Neural progenitor cell (in vitro differentiated cells): ENCODE data around the gene TFCP2. TPM values are rescaled to one million over a fixed set of nuclear protein-coding genes. Genes with fewer than 3 reads are reported as not detected.
A peak's percentile ranks its signal among the peaks of the same experiment; 100 is the strongest.

Experiments used
- DNase-seq: peaks from one replicate; pipeline ENCODE4 v3.0.0-alpha.2; 2016; ENCODE audit warnings: low spot score
- H2AFZ ChIP-seq: fragments of 200-600 bp; sonication (generic); replicated peaks from 2 replicates; pipeline ENCODE4 v1.6.1; 2016; ENCODE audit warnings: antibody characterized with exemption
- H3F3A ChIP-seq: fragments of 200-600 bp; sonication (generic); 2 replicates; pipeline ENCODE4 v1.6.1; 2016; ENCODE audit warnings: antibody characterized with exemption, low read depth
- H3K27ac ChIP-seq: fragments of 200-600 bp; sonication (generic); 2 replicates; pipeline ENCODE4 v1.5.1; 2016; ENCODE audit warnings: mild to moderate bottlenecking
- H3K27me3 ChIP-seq: fragments of 200-600 bp; sonication (generic); 2 replicates; pipeline ENCODE4 v1.6.1; 2016; ENCODE audit warnings: mild to moderate bottlenecking, moderate library complexity
- H3K36me3 ChIP-seq: fragments of 200-600 bp; sonication (generic); 2 replicates; pipeline ENCODE4 v1.5.1; 2016
- H3K4me1 ChIP-seq: fragments of 200-600 bp; sonication (generic); 2 replicates; pipeline ENCODE4 v1.6.1; 2016; ENCODE audit warnings: mixed run types
- H3K4me2 ChIP-seq: fragments of 200-600 bp; sonication (generic); 2 replicates; pipeline ENCODE4 v1.6.1; 2016
- H3K4me3 ChIP-seq: fragments of 200-600 bp; sonication (generic); 2 replicates; pipeline ENCODE4 v1.5.1; 2016
- H3K79me2 ChIP-seq: fragments of 200-600 bp; sonication (generic); 2 replicates; pipeline ENCODE4 v1.6.1; 2016; ENCODE audit warnings: low read depth
- H3K9ac ChIP-seq: fragments of 200-600 bp; sonication (generic); 2 replicates; pipeline ENCODE4 v1.6.1; 2016
- H3K9me3 ChIP-seq: fragments of 200-600 bp; sonication (generic); 2 replicates; pipeline ENCODE4 v1.5.1; 2016; ENCODE audit warnings: low read depth
- H4K20me1 ChIP-seq: fragments of 200-600 bp; sonication (generic); 2 replicates; pipeline ENCODE4 v1.6.1; 2016; ENCODE audit warnings: low read depth
- H3K27ac Mint-ChIP-seq: 3 replicates; pipeline ENCODE4 v1.8.0; 2021; ENCODE audit warnings: mixed read lengths
- H3K27me3 Mint-ChIP-seq: 2 replicates; pipeline ENCODE4 v1.8.0; 2022; ENCODE audit warnings: low read depth, mild to moderate bottlenecking, inconsistent platforms, moderate library complexity, mixed read lengths; ENCODE audit not compliant: insufficient read depth
- H3K36me3 Mint-ChIP-seq: 3 replicates; pipeline ENCODE4 v1.8.0; 2021; ENCODE audit warnings: mixed read lengths
- H3K4me1 Mint-ChIP-seq: 3 replicates; pipeline ENCODE4 v1.8.0; 2021; ENCODE audit warnings: mixed read lengths
- H3K4me3 Mint-ChIP-seq: 3 replicates; pipeline ENCODE4 v1.8.0; 2021; ENCODE audit warnings: mild to moderate bottlenecking, moderate library complexity, mixed read lengths
- H3K9me3 Mint-ChIP-seq: 3 replicates; pipeline ENCODE4 v1.8.0; 2020; ENCODE audit warnings: mixed read lengths
- EZH2 ChIP-seq: fragments of 200-600 bp; sonication (generic); IDR thresholded peaks from 2 replicates; pipeline ENCODE4 v1.6.1; 2017; ENCODE audit warnings: antibody characterized with exemption, mild to moderate bottlenecking, moderate library complexity
- EZH2phosphoT487 ChIP-seq: fragments of 200-600 bp; sonication (generic); IDR thresholded peaks from 2 replicates; pipeline ENCODE4 v1.6.1; 2017; ENCODE audit warnings: antibody characterized with exemption
- small RNA-seq: library from RNA; depleted of rRNA; stranded (forward); fragments of <200 nt; gene quantifications from one replicate; pipeline ENCODE3, GENCODE V24; 2015
- total RNA-seq: library from RNA; depleted of rRNA; stranded (reverse); fragments of >200 nt; gene quantifications from 2 replicates; pipeline ENCODE4 v1.2.3, GENCODE V29; 2015; ENCODE audit warnings: low replicate concordance
- TF ChIP-seq, protein P1 (sequence below): fragments of 200-600 bp; sonication (generic); IDR thresholded peaks from 2 replicates; pipeline ENCODE4 v1.5.1; 2017; ENCODE audit warnings: antibody characterized with exemption, mild to moderate bottlenecking

Gene TFCP2
- total RNA-seq, 1 donor from 2014 or later = 28.8 TPM

DNA sequence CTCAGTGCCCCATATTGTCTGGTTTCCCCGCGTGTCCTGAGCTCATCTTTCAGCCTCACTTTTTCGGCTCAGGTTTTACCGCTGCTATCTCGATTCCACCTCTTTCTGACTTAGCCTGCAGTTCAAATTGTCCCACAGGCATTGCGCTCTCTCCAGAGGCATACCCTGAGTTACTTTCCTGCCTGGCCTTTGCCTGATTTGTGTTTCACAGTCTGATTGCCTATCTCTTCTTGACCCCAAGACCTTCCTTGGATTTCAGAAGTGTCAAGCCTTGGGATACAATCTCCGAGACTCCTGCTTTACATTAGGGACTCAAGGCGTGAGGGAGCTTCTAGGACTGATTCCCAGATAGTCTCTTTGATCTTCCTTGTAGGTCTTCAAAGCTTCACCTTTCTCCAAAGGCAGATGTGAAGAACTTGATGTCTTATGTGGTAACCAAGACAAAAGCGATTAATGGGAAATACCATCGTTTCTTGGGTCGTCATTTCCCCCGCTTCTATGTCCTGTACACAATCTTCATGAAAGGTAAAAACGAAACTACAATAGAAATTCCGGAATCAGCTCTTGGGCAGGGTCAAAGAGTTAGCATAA, 124.2 kb downstream of the TFCP2 start:
- H3K27ac ChIP-seq = no peak overlapping the region
- H3K4me3 ChIP-seq = peak overlapping the region; percentile 72
- H3K4me2 ChIP-seq = peak overlapping the region; percentile 94
- Mint-ChIP-seq H3K4me3 (peak overlapping the region; percentile 91), H3K4me1 (peaks cover 19% of the 10 kb centered on the region), H3K9me3 (no peaks in the 10 kb centered on the region), H3K27ac (peak overlapping the region; percentile 96), H3K27me3 (peaks cover 2% of the 10 kb centered on the region), H3K36me3 (peaks cover 4% of the 10 kb centered on the region)
- H3F3A ChIP-seq = peaks cover 6% of the 10 kb centered on the region
- peaks cover 21% of the 10 kb centered on the region for H3K79me2 ChIP-seq
- no peaks in the 10 kb centered on the region for H3K27me3 ChIP-seq
- peaks cover 12% of the 10 kb centered on the region for H3K4me1 ChIP-seq
- H3K9ac ChIP-seq = peak overlapping the region; percentile 34
- H3K9me3 ChIP-seq = no peaks in the 10 kb centered on the region
- TF ChIP-seq EZH2phosphoT487 (no peak), EZH2 (no peak)
- TF ChIP-seq, protein P1, sequence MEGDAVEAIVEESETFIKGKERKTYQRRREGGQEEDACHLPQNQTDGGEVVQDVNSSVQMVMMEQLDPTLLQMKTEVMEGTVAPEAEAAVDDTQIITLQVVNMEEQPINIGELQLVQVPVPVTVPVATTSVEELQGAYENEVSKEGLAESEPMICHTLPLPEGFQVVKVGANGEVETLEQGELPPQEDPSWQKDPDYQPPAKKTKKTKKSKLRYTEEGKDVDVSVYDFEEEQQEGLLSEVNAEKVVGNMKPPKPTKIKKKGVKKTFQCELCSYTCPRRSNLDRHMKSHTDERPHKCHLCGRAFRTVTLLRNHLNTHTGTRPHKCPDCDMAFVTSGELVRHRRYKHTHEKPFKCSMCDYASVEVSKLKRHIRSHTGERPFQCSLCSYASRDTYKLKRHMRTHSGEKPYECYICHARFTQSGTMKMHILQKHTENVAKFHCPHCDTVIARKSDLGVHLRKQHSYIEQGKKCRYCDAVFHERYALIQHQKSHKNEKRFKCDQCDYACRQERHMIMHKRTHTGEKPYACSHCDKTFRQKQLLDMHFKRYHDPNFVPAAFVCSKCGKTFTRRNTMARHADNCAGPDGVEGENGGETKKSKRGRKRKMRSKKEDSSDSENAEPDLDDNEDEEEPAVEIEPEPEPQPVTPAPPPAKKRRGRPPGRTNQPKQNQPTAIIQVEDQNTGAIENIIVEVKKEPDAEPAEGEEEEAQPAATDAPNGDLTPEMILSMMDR = no peak
- H3K36me3 ChIP-seq = no peaks in the 10 kb centered on the region
- DNase-seq = peak; percentile 17
- H2AFZ ChIP-seq = peak overlapping the region; percentile 93
- no peaks in the 10 kb centered on the region for H4K20me1 ChIP-seq

DNA sequence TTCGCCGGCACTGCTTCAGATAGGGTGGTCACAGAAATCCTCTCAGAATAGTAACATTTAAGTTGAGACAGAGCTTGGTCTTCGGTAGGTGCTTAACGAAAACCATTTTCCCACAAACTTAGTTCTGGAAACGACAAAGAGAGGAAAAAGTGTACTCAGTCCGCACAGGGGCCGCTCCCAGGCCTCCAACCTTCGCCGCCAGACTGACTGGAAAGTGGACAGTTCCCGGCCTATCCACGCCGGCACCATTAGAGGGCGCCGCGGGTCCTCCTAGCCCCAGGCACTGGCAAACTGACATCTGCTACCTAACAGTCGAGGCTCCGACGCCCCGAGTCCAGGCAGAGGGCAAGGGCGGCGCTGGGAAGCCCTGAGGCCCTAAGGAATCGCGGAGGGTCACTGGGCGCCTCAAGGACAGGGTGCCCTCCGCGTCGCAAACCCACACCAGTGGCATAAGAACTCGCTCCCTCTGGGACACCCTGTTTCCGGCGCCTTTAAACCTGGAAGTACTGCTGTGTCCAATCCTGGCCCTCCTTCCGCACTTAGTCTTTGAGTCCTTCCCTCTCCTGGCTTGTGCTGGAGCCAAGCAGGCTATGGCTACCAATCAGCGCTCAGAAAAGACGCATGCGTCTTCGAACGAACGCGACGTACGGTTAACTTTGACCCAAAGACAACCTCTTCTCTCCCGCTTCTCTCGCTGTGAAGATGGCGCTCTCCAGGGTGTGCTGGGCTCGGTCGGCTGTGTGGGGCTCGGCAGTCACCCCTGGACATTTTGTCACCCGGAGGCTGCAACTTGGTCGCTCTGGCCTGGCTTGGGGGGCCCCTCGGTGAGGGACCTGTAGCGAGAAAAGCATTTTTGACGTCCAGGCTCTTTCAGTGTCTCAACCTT, 125.0 kb downstream of the TFCP2 start, which contains the start of gene LETMD1:
Gene LETMD1, plus strand, starts transcription at position 673 of the 886 bp plus-strand sequence. Its CDS starts 30 bp downstream, at position 703.
- H3K4me1 ChIP-seq = peaks cover 12% of the 10 kb centered on the region
- Mint-ChIP-seq H3K4me3 (peak within 1 kb of the TSS; percentile 91), H3K4me1 (peaks cover 19% of the 10 kb centered on the region), H3K27me3 (no peaks in the 10 kb centered on the region), H3K27ac (peak within 1 kb of the TSS; percentile 96), H3K9me3 (no peaks in the 10 kb centered on the region), H3K36me3 (peaks cover 4% of the 10 kb centered on the region)
- peak within 1 kb of the TSS; percentile 94 for H3K4me2 ChIP-seq
- H3K36me3 ChIP-seq = no peaks in the 10 kb centered on the region
- H3K9ac ChIP-seq = peak within 1 kb of the TSS; percentile 34
- no peaks in the 10 kb centered on the region for H3K9me3 ChIP-seq
- H3F3A ChIP-seq = peaks cover 6% of the 10 kb centered on the region
- peak; percentile 96 for DNase-seq
- no peaks in the 10 kb centered on the region for H3K27me3 ChIP-seq
- peak within 1 kb of the TSS; percentile 93 for H2AFZ ChIP-seq
- no peak for TF ChIP-seq EZH2phosphoT487
- no peak for TF ChIP-seq EZH2
- TF ChIP-seq, protein P1 = peak; percentile 90
- no peak within 1 kb of the TSS for H3K27ac ChIP-seq
- peak within 1 kb of the TSS; percentile 72 for H3K4me3 ChIP-seq
- H4K20me1 ChIP-seq = no peaks in the 10 kb centered on the region
- peaks cover 21% of the 10 kb centered on the region for H3K79me2 ChIP-seq

Small RNA genes within 50 kb of the gene (small RNA-seq; reads per million reads assigned to genes)
- not detected for gene RF00019
- gene RNU6-199P = not detected

Other genes starting within 250 kb of the TFCP2 start
- not detected in 2 replicates for gene HIGD1C, start 220.6 kb downstream of the TFCP2 start, total RNA-seq
- 62.7 and 66.5 TPM in 2 replicates for gene SLC11A2, start 146.8 kb downstream of the TFCP2 start, total RNA-seq
- 40.9 and 46.6 TPM in 2 replicates for gene LETMD1, start 124.8 kb downstream of the TFCP2 start, total RNA-seq
- gene CSRNP2, start 89.5 kb downstream of the TFCP2 start, total RNA-seq = 28.6 and 30.9 TPM in 2 replicates
- 1.6 TPM in 2 replicates for gene POU6F1, start 44.9 kb upstream of the TFCP2 start, total RNA-seq
- gene DAZAP2, start 65.7 kb upstream of the TFCP2 start, total RNA-seq = 48.4 and 51.6 TPM in 2 replicates
- gene SMAGP, start 97.3 kb upstream of the TFCP2 start, total RNA-seq = 19.0 and 24.3 TPM in 2 replicates
- gene BIN2, start 151.0 kb upstream of the TFCP2 start, total RNA-seq = 0.52 TPM in 1 of 2 replicates, not detected in the other
- not detected in 2 replicates for gene CELA1, start 173.5 kb upstream of the TFCP2 start, total RNA-seq
- 1.5 TPM in 1 of 2 replicates, not detected in the other for gene GALNT6, start 218.3 kb upstream of the TFCP2 start, total RNA-seq